Stomach smooth muscle (tissue), 2 donors: Measurements from ENCODE around the gene KIF6.

ENCODE experiments used
- H3K27ac ChIP-seq: one replicate; pipeline ENCODE4 v1.7.0; 2013; ENCODE audit warnings: mild to moderate bottlenecking, low read length, inconsistent platforms
- H3K27me3 ChIP-seq, 2 donors: one replicate each; pipeline ENCODE4 v1.7.0; 2013; ENCODE audit warnings: low read length in 2 of 2; ENCODE audit not compliant: insufficient read depth in 2 of 2, control insufficient read depth in 1 of 2
- H3K36me3 ChIP-seq, 2 donors: one replicate each; pipeline ENCODE4 v1.7.0; 2013; ENCODE audit warnings: low read length in 2 of 2; ENCODE audit not compliant: control insufficient read depth in 2 of 2, insufficient read depth in 2 of 2
- H3K4me1 ChIP-seq: one replicate; pipeline ENCODE4 v1.7.0; 2013; ENCODE audit warnings: low read length; ENCODE audit not compliant: control insufficient read depth, insufficient read depth
- H3K4me3 ChIP-seq, 2 donors: one replicate each; pipeline ENCODE4 v1.7.0; 2013; ENCODE audit warnings: low read length in 2 of 2
- H3K9ac ChIP-seq, 2 donors: one replicate each; pipeline ENCODE4 v1.7.0; 2013; ENCODE audit warnings: low read length in 2 of 2, mild to moderate bottlenecking in 1 of 2
- H3K9me3 ChIP-seq, 2 donors: one replicate each; pipeline ENCODE4 v1.7.0; 2013; ENCODE audit warnings: low read length in 2 of 2; ENCODE audit not compliant: control insufficient read depth in 2 of 2
- donor health status: healthy.
- donor health status: Pancreatic carcinoma.

The KIF6 gene

GRCh38 chr6:39706819-39707335 lies 18.3 kb downstream of the KIF6 start:
- no peak overlapping the region for H3K27ac ChIP-seq
- no peaks in the 10 kb centered on the region for H3K36me3 ChIP-seq
- no peaks in the 10 kb centered on the region for H3K4me1 ChIP-seq
- no peaks in the 10 kb centered on the region for H3K27me3 ChIP-seq
- no peak overlapping the region for H3K9ac ChIP-seq
- H3K9me3 ChIP-seq: no peaks in the 10 kb centered on the region
- no peak overlapping the region for H3K4me3 ChIP-seq

- Histone ChIP-seq H3K27ac (no peak overlapping the region), H3K27me3 (no peaks in the 10 kb centered on the region), H3K4me3 (no peak overlapping the region), H3K4me1 (no peaks in the 10 kb centered on the region), H3K9ac (no peak overlapping the region), H3K36me3 (no peaks in the 10 kb centered on the region), H3K9me3 (no peaks in the 10 kb centered on the region)
Measured at GRCh38 chr6:39702265-39702664, 22.9 kb downstream of the KIF6 start.

- Histone ChIP-seq H3K9me3 (no peaks in the 10 kb centered on the region), H3K27me3 (no peaks in the 10 kb centered on the region), H3K9ac (no peak overlapping the region), H3K4me3 (no peak overlapping the region), H3K36me3 (no peaks in the 10 kb centered on the region), H3K4me1 (no peaks in the 10 kb centered on the region), H3K27ac (no peak overlapping the region)
Measured at GRCh38 chr6:39700362-39700761, 24.8 kb downstream of the KIF6 start.

- Histone ChIP-seq H3K9me3 (no peaks in the 10 kb centered on the region), H3K36me3 (no peaks in the 10 kb centered on the region), H3K27me3 (no peaks in the 10 kb centered on the region), H3K9ac (no peak overlapping the region), H3K4me1 (no peaks in the 10 kb centered on the region), H3K4me3 (no peak overlapping the region), H3K27ac (no peak overlapping the region)
Measured at GRCh38 chr6:39698789-39699188, 26.4 kb downstream of the KIF6 start.

GRCh38 chr6:39696986-39697788 lies 28.0 kb downstream of the KIF6 start:
- Histone ChIP-seq H3K9me3 (no peaks in the 10 kb centered on the region), H3K27me3 (no peaks in the 10 kb centered on the region)

GRCh38 chr6:39695447-39695846 lies 29.8 kb downstream of the KIF6 start:
- H3K4me1 ChIP-seq: no peaks in the 10 kb centered on the region
- no peaks in the 10 kb centered on the region for H3K36me3 ChIP-seq
- no peaks in the 10 kb centered on the region for H3K27me3 ChIP-seq
- H3K4me3 ChIP-seq: no peak overlapping the region
- no peak overlapping the region for H3K9ac ChIP-seq
- H3K27ac ChIP-seq: no peak overlapping the region
- no peaks in the 10 kb centered on the region for H3K9me3 ChIP-seq

More at GRCh38 chr6:39696986-39697788, 28.0 kb downstream of the KIF6 start:
- no peak overlapping the region for H3K4me3 ChIP-seq
- no peaks in the 10 kb centered on the region for H3K36me3 ChIP-seq
- no peak overlapping the region for H3K27ac ChIP-seq
- no peaks in the 10 kb centered on the region for H3K4me1 ChIP-seq
- no peak overlapping the region for H3K9ac ChIP-seq

GRCh38 chr6:39693206-39693605 lies 32.0 kb downstream of the KIF6 start:
- no peaks in the 10 kb centered on the region for H3K27me3 ChIP-seq

GRCh38 chr6:39688494-39688893 lies 36.7 kb downstream of the KIF6 start:
- Histone ChIP-seq H3K4me3 (no peak overlapping the region), H3K27ac (no peak overlapping the region), H3K9me3 (no peaks in the 10 kb centered on the region), H3K27me3 (no peaks in the 10 kb centered on the region), H3K9ac (no peak overlapping the region), H3K4me1 (no peaks in the 10 kb centered on the region), H3K36me3 (no peaks in the 10 kb centered on the region)

More at GRCh38 chr6:39693206-39693605, 32.0 kb downstream of the KIF6 start:
- no peaks in the 10 kb centered on the region for H3K4me1 ChIP-seq
- H3K4me3 ChIP-seq: no peak overlapping the region
- no peaks in the 10 kb centered on the region for H3K9me3 ChIP-seq
- H3K36me3 ChIP-seq: no peaks in the 10 kb centered on the region
- H3K27ac ChIP-seq: no peak overlapping the region
- H3K9ac ChIP-seq: no peak overlapping the region

GRCh38 chr6:39686976-39687375 lies 38.2 kb downstream of the KIF6 start:
- H3K36me3 ChIP-seq: no peaks in the 10 kb centered on the region
- no peak overlapping the region for H3K4me3 ChIP-seq
- no peak overlapping the region for H3K27ac ChIP-seq
- no peaks in the 10 kb centered on the region for H3K27me3 ChIP-seq
- no peaks in the 10 kb centered on the region for H3K9me3 ChIP-seq
- H3K4me1 ChIP-seq: no peaks in the 10 kb centered on the region
- H3K9ac ChIP-seq: no peak overlapping the region

- no peak overlapping the region for H3K9ac ChIP-seq
- H3K4me1 ChIP-seq: no peaks in the 10 kb centered on the region
- H3K36me3 ChIP-seq: no peaks in the 10 kb centered on the region
- no peaks in the 10 kb centered on the region for H3K9me3 ChIP-seq
- no peak overlapping the region for H3K4me3 ChIP-seq
- no peak overlapping the region for H3K27ac ChIP-seq
- H3K27me3 ChIP-seq: no peaks in the 10 kb centered on the region
Measured at GRCh38 chr6:39685938-39686337, 39.3 kb downstream of the KIF6 start.

GRCh38 chr6:39685489-39685826 lies 39.8 kb downstream of the KIF6 start:
- H3K27ac ChIP-seq: no peak overlapping the region
- no peak overlapping the region for H3K9ac ChIP-seq
- no peaks in the 10 kb centered on the region for H3K4me1 ChIP-seq
- no peak overlapping the region for H3K4me3 ChIP-seq
- no peaks in the 10 kb centered on the region for H3K27me3 ChIP-seq
- no peaks in the 10 kb centered on the region for H3K9me3 ChIP-seq
- H3K36me3 ChIP-seq: no peaks in the 10 kb centered on the region
